Loucy (cell line): ENCODE results near the gene MLH1.

Experiments used
- H2AFZ ChIP-seq: fragments of 200-600 bp; sonication (generic); 2 replicates; pipeline ENCODE4 v1.6.0; 2016; ENCODE audit warnings: antibody characterized with exemption, mild to moderate bottlenecking, low read length, moderate library complexity
- H3F3A ChIP-seq: fragments of 200-600 bp; 2 replicates; pipeline ENCODE4 v1.6.0; 2016; ENCODE audit warnings: antibody characterized with exemption, low read depth, mild to moderate bottlenecking
- H3K27me3 ChIP-seq: fragments of 200-600 bp; sonication (generic); 2 replicates; pipeline ENCODE4 v1.6.1; 2014; ENCODE audit warnings: low read length, mild to moderate bottlenecking; ENCODE audit not compliant: insufficient read depth, poor library complexity, severe bottlenecking
- H3K36me3 ChIP-seq: fragments of 200-600 bp; sonication (generic); 2 replicates; pipeline ENCODE4 v1.6.1; 2016; ENCODE audit warnings: low read length; ENCODE audit not compliant: insufficient read depth
- H3K4me1 ChIP-seq: fragments of 200-600 bp; sonication (generic); 2 replicates; pipeline ENCODE4 v1.5.1; 2014; ENCODE audit warnings: low read length, mild to moderate bottlenecking; ENCODE audit not compliant: insufficient read depth, poor library complexity, severe bottlenecking
- H3K4me2 ChIP-seq: fragments of 200-600 bp; sonication (generic); 2 replicates; pipeline ENCODE4 v1.6.0; 2014; ENCODE audit warnings: antibody characterized with exemption, low read length, low read depth, mild to moderate bottlenecking; ENCODE audit not compliant: poor library complexity, severe bottlenecking
- H3K4me3 ChIP-seq: fragments of 200-600 bp; sonication (generic); 2 replicates; pipeline ENCODE4 v1.5.1; 2014; ENCODE audit warnings: low read length, mild to moderate bottlenecking, mixed read lengths; ENCODE audit not compliant: poor library complexity, severe bottlenecking
- H3K79me2 ChIP-seq: fragments of 200-600 bp; sonication (generic); 2 replicates; pipeline ENCODE4 v1.6.1; 2014; ENCODE audit warnings: low read length; ENCODE audit not compliant: insufficient read depth
- H3K9ac ChIP-seq: fragments of 200-600 bp; sonication (generic); 2 replicates; pipeline ENCODE4 v1.6.0; 2014; ENCODE audit warnings: mild to moderate bottlenecking, low read depth, low read length, moderate library complexity; ENCODE audit not compliant: poor library complexity, severe bottlenecking
- H3K9me2 ChIP-seq: fragments of 200-600 bp; sonication (generic); replicated peaks from 2 replicates; pipeline ENCODE4 v1.6.1; 2016; ENCODE audit warnings: low read depth, low read length, mixed read lengths
- H3K9me3 ChIP-seq: fragments of 200-600 bp; sonication (generic); 2 replicates; pipeline ENCODE4 v1.6.1; 2014; ENCODE audit warnings: mild to moderate bottlenecking, antibody characterized with exemption, low read length, low read depth; ENCODE audit not compliant: insufficient read depth
- H4K20me1 ChIP-seq: fragments of 200-600 bp; sonication (generic); 2 replicates; pipeline ENCODE4 v1.6.0; 2014; ENCODE audit warnings: antibody characterized with exemption, low read length, mild to moderate bottlenecking; ENCODE audit not compliant: insufficient read depth, poor library complexity, severe bottlenecking
- CTCF ChIP-seq: fragments of 200-600 bp; sonication (generic); conservative IDR thresholded peaks from 2 replicates; pipeline ENCODE4 v1.5.1; 2014; ENCODE audit warnings: mild to moderate bottlenecking, antibody characterized with exemption, low read length
- EZH2phosphoT487 ChIP-seq: fragments of 200-600 bp; IDR thresholded peaks from 2 replicates; pipeline ENCODE4 v1.6.1; 2018; ENCODE audit warnings: antibody characterized with exemption, mild to moderate bottlenecking, moderate library complexity, borderline replicate concordance

The MLH1 gene

GRCh38 chr3:37056826-37057225 is 63.5 kb downstream of the MLH1 start:
- H3K9me3 ChIP-seq, result no peaks in the 10 kb centered on the region
- no peaks in the 10 kb centered on the region for H4K20me1 ChIP-seq
- peaks cover 3% of the 10 kb centered on the region for H3K4me1 ChIP-seq
- no peaks in the 10 kb centered on the region for H3K79me2 ChIP-seq
- no peak overlapping the region for H3K4me2 ChIP-seq
- H3K27me3 ChIP-seq, result no peaks in the 10 kb centered on the region
- no peaks in the 10 kb centered on the region for H3K9me2 ChIP-seq
- H3K36me3 ChIP-seq, result peaks cover 56% of the 10 kb centered on the region
- H3K4me3 ChIP-seq, result no peak overlapping the region
- H2AFZ ChIP-seq, result no peak overlapping the region
- no peak overlapping the region for H3K9ac ChIP-seq
- no peak for TF ChIP-seq EZH2phosphoT487
- no peak for TF ChIP-seq CTCF
- peaks cover 3% of the 10 kb centered on the region; the same call in 1 of the 2 replicates for H3F3A ChIP-seq

DNA sequence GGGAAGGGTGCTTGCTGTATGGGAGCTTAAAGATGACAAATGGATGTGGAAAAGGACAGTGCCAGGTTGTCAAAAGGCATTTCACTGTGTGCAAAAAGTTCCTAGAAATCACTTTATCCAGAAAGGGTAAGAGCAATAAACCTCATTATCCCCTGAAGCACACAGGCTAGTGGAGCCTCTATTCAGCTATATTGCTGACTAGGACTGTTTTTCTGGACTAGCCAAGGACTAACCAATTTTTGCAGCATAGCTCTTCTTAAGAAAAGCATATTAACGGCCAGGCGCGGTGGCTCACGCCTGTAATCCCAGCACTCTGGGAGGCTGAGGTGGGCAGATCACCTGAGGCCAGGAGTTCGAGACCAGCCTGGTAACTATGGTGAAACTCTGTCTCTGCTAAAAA is 64.8 kb downstream of the MLH1 start:
- Histone ChIP-seq H3F3A (no peaks in the 10 kb centered on the region; the same call in 1 of the 2 replicates), H3K36me3 (peaks cover 62% of the 10 kb centered on the region)

DNA sequence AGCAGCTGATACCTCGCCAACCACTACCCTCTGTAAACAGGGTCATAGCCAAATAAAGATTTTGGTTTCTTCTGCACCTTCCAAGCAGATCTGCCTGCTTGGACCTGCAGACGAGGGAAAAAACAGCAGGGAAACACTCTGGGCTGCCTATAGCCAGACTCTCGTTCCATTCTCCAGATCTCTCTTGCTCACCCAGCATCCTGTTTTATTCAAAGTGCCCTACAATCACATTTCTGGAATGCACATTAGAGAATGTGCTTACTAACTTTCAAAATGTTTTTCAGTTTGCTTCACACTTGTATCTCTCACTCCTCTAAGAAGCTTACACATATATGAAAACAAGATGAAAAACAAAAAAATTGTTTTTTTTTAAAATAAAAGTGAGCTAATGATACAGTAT is 71.4 kb downstream of the MLH1 start:
- no peaks in the 10 kb centered on the region for H3K27me3 ChIP-seq
- H3K9ac ChIP-seq, result no peak overlapping the region
- no peaks in the 10 kb centered on the region; the same call in 1 of the 2 replicates for H3F3A ChIP-seq
- H4K20me1 ChIP-seq, result no peaks in the 10 kb centered on the region
- no peaks in the 10 kb centered on the region for H3K79me2 ChIP-seq
- no peak overlapping the region for H3K4me3 ChIP-seq
- no peaks in the 10 kb centered on the region for H3K9me2 ChIP-seq
- TF ChIP-seq CTCF (no peak), EZH2phosphoT487 (no peak)
- peaks cover 24% of the 10 kb centered on the region; the same call in 1 of the 2 replicates for H3K36me3 ChIP-seq
- H3K4me2 ChIP-seq, result no peak overlapping the region
- no peaks in the 10 kb centered on the region for H3K9me3 ChIP-seq
- no peak overlapping the region for H2AFZ ChIP-seq
- H3K4me1 ChIP-seq, result peaks cover 8% of the 10 kb centered on the region

More for the DNA sequence above, 64.8 kb downstream of the MLH1 start:
- Histone ChIP-seq H3K9me2 (no peaks in the 10 kb centered on the region), H3K79me2 (no peaks in the 10 kb centered on the region), H3K4me2 (no peak overlapping the region), H3K27me3 (no peaks in the 10 kb centered on the region), H3K4me3 (no peak overlapping the region), H3K4me1 (peaks cover 3% of the 10 kb centered on the region), H4K20me1 (no peaks in the 10 kb centered on the region), H3K9me3 (no peaks in the 10 kb centered on the region), H3K9ac (no peak overlapping the region), H2AFZ (no peak overlapping the region)
- TF ChIP-seq CTCF (no peak), EZH2phosphoT487 (no peak)
